ENCODE results near the gene AIMP2.
"Not testable (repeated sequence)": the region's sequence is repeated elsewhere in the genome, so short reads cannot be mapped to it uniquely, and the experiment has no call there.

GRCh38 chr7:6010370-6010769, 1.3 kb downstream of the AIMP2 start:
- TF ChIP-seq CTCF (conservative IDR thresholded peaks at IDR 0.05); EZH2 (IDR thresholded peaks at IDR 0.05; ENCODE audit: low read depth): not testable (repeated sequence)
